Ovary (tissue), 9 donors: Measurements from ENCODE around the gene FAM237B. TPM values are rescaled to one million over a fixed set of nuclear protein-coding genes. Genes with fewer than 3 reads are reported as not detected.

Experiments
- DNase-seq, 5 donors: peaks; one replicate each; pipeline ENCODE4 v3.0.0-alpha.2; 2019 to 2020
- H3K27ac ChIP-seq, 2 donors: fragments of 200-600 bp; one replicate each; pipeline versions ENCODE4 v1.5.1 to v1.8.0; 2019 to 2022
- H3K27me3 ChIP-seq: fragments of 200-600 bp; one replicate; pipeline ENCODE4 v1.8.0; 2022
- H3K36me3 ChIP-seq: fragments of 200-600 bp; sonication (generic); one replicate; pipeline ENCODE4 v1.5.1; 2019
- H3K4me1 ChIP-seq: one replicate; pipeline ENCODE4 v1.8.1; 2013; ENCODE audit warnings: mild to moderate bottlenecking, moderate library complexity; ENCODE audit not compliant: insufficient read depth
- H3K4me3 ChIP-seq: fragments of 200-600 bp; sonication (generic); one replicate; pipeline ENCODE4 v1.5.1; 2017
- H3K9me3 ChIP-seq, 2 donors: fragments of 200-600 bp in 1 of 2; sonication (generic) in 1 of 2; one replicate each; pipeline versions ENCODE4 v1.5.1 to v1.8.1; 2013 to 2019; ENCODE audit warnings: mild to moderate bottlenecking in 1 of 2, moderate library complexity in 1 of 2
- EP300 ChIP-seq: sonication (generic); formaldehyde crosslinking; IDR thresholded peaks from one replicate; pipeline ENCODE4 v1.6.1; 2017; ENCODE audit warnings: antibody characterized with exemption
- POLR2A ChIP-seq: fragments of 450-650 bp; IDR thresholded peaks from one replicate; pipeline ENCODE4 v1.6.1; 2017; ENCODE audit warnings: antibody characterized with exemption, mild to moderate bottlenecking, moderate library complexity
- WGBS, 3 donors: extraction: QIAGEN DNeasy Blood & Tissue Kit in 1 of 3; methylation state at CpG; one replicate each; pipeline versions ENCODE4 v1.1.5 to v1.1.7; 2013 to 2017; 5-methylcytosine and 5-hydroxymethylcytosine counted together
- intact Hi-C, 4 donors: fragments of 100-400 bp; cut with DNase I; formaldehyde crosslinking; loops; one replicate each; pipeline versions ENCODE4 v1.11.0 to v1.15.1; 2022 to 2023
- polyA plus RNA-seq, 2 donors: library from polyadenylated mRNA; stranded (reverse); fragments of 200-250 nt in 1 of 2; fragments of 350-450 nt in 1 of 2; fragmentation: Illumina TruSeq in 1 of 2; extraction: RNeasy Lipid Tissue Mini Kit (QIAGEN cat#74804) in 1 of 2; gene quantifications; one replicate each; pipeline ENCODE4 v1.2.3, GENCODE V29; 2013 to 2014
- total RNA-seq, 7 donors: library from RNA; depleted of rRNA in 2 of 7; stranded (reverse); fragments of >200 nt in 2 of 7; fragmentation: NEBNext Ultra II Directional in 3 of 7; extraction: Animal tissue kit (Norgen Biotek cat#: 25700) in 3 of 7; gene quantifications; one replicate each; pipeline versions ENCODE4 v1.1.0 to v1.2.4, GENCODE V29; 2016 to 2023
- TF ChIP-seq, protein P1 (sequence below), 3 donors: fragments of 450-650 bp in 2 of 3; fragments of 200-600 bp in 1 of 3; IDR thresholded peaks; one replicate each; pipeline versions ENCODE4 v1.5.1 to v1.8.0; 2016 to 2022; ENCODE audit warnings: antibody characterized with exemption in 3 of 3, mild to moderate bottlenecking in 1 of 3
- donor health status: DM: no; HTN: no; CAD: no; lungs with moderate emphysema.
- donor health status: DM: no; HTN: no; CAD: no.
- donor health status: Bipolar disorder and iron deficiency.
- donor health status: DM: yes; HTN: yes; CAD: no.
- donor health status: DM: no; HTN: no; CAD: no.
- donor health status: DM: yes; HTN: yes; CAD: no.

FAM237B gene
- total and polyA plus RNA-seq, 9 donors, result not detected

- Histone ChIP-seq H3K9me3 (no peaks in the 10 kb centered on the region), H3K27ac (no peak overlapping the region), H3K27me3 (no peaks in the 10 kb centered on the region), H3K4me1 (peaks cover 4% of the 10 kb centered on the region), H3K36me3 (no peaks in the 10 kb centered on the region), H3K4me3 (no peak overlapping the region)
- intact Hi-C loops, result no loop called here
- no peak for TF ChIP-seq POLR2A
- no peak for TF ChIP-seq EP300
- DNase-seq, result no peak
- WGBS, 3 donors, result 84 to 87% (median 85%) methylated on average over 7 of the region's 7 CpGs
Observed at GRCh38 chr7:90320014-90320413, 1.1 kb downstream of the FAM237B start.

- TF ChIP-seq POLR2A, result no peak
- no peak for TF ChIP-seq EP300
- TF ChIP-seq, protein P1, sequence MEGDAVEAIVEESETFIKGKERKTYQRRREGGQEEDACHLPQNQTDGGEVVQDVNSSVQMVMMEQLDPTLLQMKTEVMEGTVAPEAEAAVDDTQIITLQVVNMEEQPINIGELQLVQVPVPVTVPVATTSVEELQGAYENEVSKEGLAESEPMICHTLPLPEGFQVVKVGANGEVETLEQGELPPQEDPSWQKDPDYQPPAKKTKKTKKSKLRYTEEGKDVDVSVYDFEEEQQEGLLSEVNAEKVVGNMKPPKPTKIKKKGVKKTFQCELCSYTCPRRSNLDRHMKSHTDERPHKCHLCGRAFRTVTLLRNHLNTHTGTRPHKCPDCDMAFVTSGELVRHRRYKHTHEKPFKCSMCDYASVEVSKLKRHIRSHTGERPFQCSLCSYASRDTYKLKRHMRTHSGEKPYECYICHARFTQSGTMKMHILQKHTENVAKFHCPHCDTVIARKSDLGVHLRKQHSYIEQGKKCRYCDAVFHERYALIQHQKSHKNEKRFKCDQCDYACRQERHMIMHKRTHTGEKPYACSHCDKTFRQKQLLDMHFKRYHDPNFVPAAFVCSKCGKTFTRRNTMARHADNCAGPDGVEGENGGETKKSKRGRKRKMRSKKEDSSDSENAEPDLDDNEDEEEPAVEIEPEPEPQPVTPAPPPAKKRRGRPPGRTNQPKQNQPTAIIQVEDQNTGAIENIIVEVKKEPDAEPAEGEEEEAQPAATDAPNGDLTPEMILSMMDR (IDR thresholded peaks at IDR 0.05), result no peak
- no peak overlapping the region for H3K4me3 ChIP-seq
- H3K27ac ChIP-seq, result no peak overlapping the region
- H3K27me3 ChIP-seq, result no peaks in the 10 kb centered on the region
- 66 to 71% (median 71%) methylated on average over 4 of the region's 4 CpGs for WGBS, 3 donors
- intact Hi-C loops, result no loop called here
- H3K9me3 ChIP-seq, result no peaks in the 10 kb centered on the region
- H3K36me3 ChIP-seq, result no peaks in the 10 kb centered on the region
- H3K4me1 ChIP-seq, result no peaks in the 10 kb centered on the region
- no peak for DNase-seq
Observed at GRCh38 chr7:90313907-90314306, 7.2 kb downstream of the FAM237B start.

DNA sequence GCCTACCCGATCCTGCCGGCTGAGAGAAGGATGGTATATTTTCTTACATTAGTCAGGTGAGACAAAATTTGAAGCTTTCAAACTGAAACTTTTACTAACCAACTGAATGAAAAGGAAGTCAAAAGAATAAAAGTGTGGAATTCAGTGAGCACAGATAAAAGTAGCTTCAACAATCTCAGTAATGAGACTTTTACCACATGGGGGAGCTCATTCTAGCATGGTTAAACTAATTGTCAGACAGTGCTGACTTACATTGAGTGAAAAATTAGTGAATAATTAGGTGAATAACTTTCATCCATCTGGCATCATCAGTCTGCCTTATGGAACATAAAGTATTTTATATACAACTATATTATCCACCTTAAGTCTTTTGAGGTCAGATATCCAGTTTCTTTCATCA lies 8.4 kb downstream of the FAM237B start:
- no peak overlapping the region for H3K27ac ChIP-seq
- no peaks in the 10 kb centered on the region for H3K4me1 ChIP-seq
- no peaks in the 10 kb centered on the region for H3K27me3 ChIP-seq
- no peaks in the 10 kb centered on the region for H3K36me3 ChIP-seq
- H3K4me3 ChIP-seq, result no peak overlapping the region
- intact Hi-C loops, result no loop called here
- TF ChIP-seq, protein P1 (IDR thresholded peaks at IDR 0.05), result no peak
- TF ChIP-seq EP300 (no peak), POLR2A (no peak)
- WGBS, 3 donors, result 83 to 94% (median 89%) methylated on average over 2 of the region's 2 CpGs
- H3K9me3 ChIP-seq, result no peaks in the 10 kb centered on the region
- DNase-seq, result no peak

DNA sequence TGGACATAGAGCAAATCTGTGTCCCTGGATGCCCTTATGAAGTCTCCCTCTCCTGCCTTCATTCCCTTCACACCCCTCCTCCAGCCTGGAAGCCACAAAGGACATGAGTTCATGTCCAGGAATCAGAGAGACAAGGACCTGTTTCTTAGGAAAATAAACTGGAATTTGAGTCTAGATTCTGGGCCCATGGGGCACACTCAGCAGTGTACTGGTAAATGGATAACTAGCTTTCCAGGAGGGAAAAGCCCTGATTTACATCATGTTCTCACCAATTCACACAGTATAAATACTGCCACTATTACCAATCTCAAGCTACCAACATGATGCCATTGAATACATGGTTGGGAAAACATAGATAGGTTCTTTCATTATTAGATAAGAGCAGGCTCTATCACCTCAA lies 9.9 kb downstream of the FAM237B start:
- H3K4me1 ChIP-seq, result no peaks in the 10 kb centered on the region
- intact Hi-C loops, result no loop called here
- TF ChIP-seq, protein P1 (IDR thresholded peaks at IDR 0.05), result no peak
- no peak for DNase-seq
- H3K36me3 ChIP-seq, result no peaks in the 10 kb centered on the region
- H3K27ac ChIP-seq, result no peak overlapping the region
- no peaks in the 10 kb centered on the region for H3K9me3 ChIP-seq
- H3K27me3 ChIP-seq, result no peaks in the 10 kb centered on the region
- H3K4me3 ChIP-seq, result no peak overlapping the region

- Histone ChIP-seq H3K36me3 (no peaks in the 10 kb centered on the region), H3K4me3 (no peak overlapping the region), H3K9me3 (no peaks in the 10 kb centered on the region), H3K27ac (no peak overlapping the region), H3K4me1 (no peaks in the 10 kb centered on the region), H3K27me3 (no peaks in the 10 kb centered on the region)
- WGBS, 3 donors, result 86 to 89% (median 88%) methylated on average over 5 of the region's 5 CpGs
- no peak for TF ChIP-seq POLR2A
- no peak for TF ChIP-seq EP300
- TF ChIP-seq, protein P1 (IDR thresholded peaks at IDR 0.05), result no peak
- no peak for DNase-seq
- intact Hi-C loops, result loop anchor here in 1 of 4 donors (10.0 kb wide), 1 partner anchor 125 kb away; no protein-coding TSS in a partner anchor
Observed at GRCh38 chr7:90309872-90310271, 11.2 kb downstream of the FAM237B start.
